GOT3 (cell line): ENCODE data around the gene TIGD1.
A peak's percentile ranks its signal among the peaks of the same experiment; 100 is the strongest.
"Not testable (repeated sequence)": the region's sequence is repeated elsewhere in the genome, so short reads cannot be mapped to it uniquely, and the experiment has no call there.

Source experiments
- DNase-seq: peaks from one replicate; lab custom pipeline; 2025; ENCODE audit warnings: mixed read lengths; lab: John Stamatoyannopoulos, UW

Gene TIGD1

GRCh38 chr2:232570481-232570880 is 20.1 kb upstream of the TIGD1 start:
- not testable (repeated sequence) for DNase-seq

GRCh38 chr2:232569541-232569940 is 19.2 kb upstream of the TIGD1 start:
- DNase-seq, result no peak

GRCh38 chr2:232568161-232568560 is 17.8 kb upstream of the TIGD1 start:
- DNase-seq, result peak; percentile 48

- DNase-seq, result no peak
These were observed 17.4 kb upstream of the TIGD1 start for GRCh38 chr2:232567721-232568120.

GRCh38 chr2:232563580-232563979 is 13.2 kb upstream of the TIGD1 start:
- no peak for DNase-seq

GRCh38 chr2:232562515-232563151 is 12.3 kb upstream of the TIGD1 start:
- no peak for DNase-seq

- DNase-seq, result no peak
These were observed 6.1 kb upstream of the TIGD1 start for GRCh38 chr2:232556426-232556825.

- no peak for DNase-seq
These were observed 1.4 kb upstream of the TIGD1 start for GRCh38 chr2:232551776-232552175.

GRCh38 chr2:232551250-232551638 is 887 bp upstream of the TIGD1 start:
- no peak for DNase-seq

GRCh38 chr2:232549655-232550353 is 553 bp downstream of the TIGD1 start:
- DNase-seq, result no peak

GRCh38 chr2:232547991-232548390 is 2.4 kb downstream of the TIGD1 start:
- no peak for DNase-seq

- no peak for DNase-seq
These were observed 4.6 kb downstream of the TIGD1 start for GRCh38 chr2:232545511-232546375.

- DNase-seq, result no peak
These were observed 5.7 kb downstream of the TIGD1 start for GRCh38 chr2:232544674-232545073.

- DNase-seq, result no peak
These were observed 6.3 kb downstream of the TIGD1 start for GRCh38 chr2:232543928-232544631.

- DNase-seq, result no peak
These were observed 6.9 kb downstream of the TIGD1 start for GRCh38 chr2:232543491-232543890.

- no peak for DNase-seq
These were observed 7.5 kb downstream of the TIGD1 start for GRCh38 chr2:232542715-232543467.

GRCh38 chr2:232541961-232542714 is 8.2 kb downstream of the TIGD1 start:
- DNase-seq, result no peak

- no peak for DNase-seq
These were observed 9.0 kb downstream of the TIGD1 start for GRCh38 chr2:232541195-232541960.

- DNase-seq, result no peak
These were observed 9.8 kb downstream of the TIGD1 start for GRCh38 chr2:232540441-232541041.
